HG03064 (cell line): ENCODE results near the gene FRAS1.
"Not testable (repeated sequence)": the region's sequence is repeated elsewhere in the genome, so short reads cannot be mapped to it uniquely, and the experiment has no call there.

ENCODE experiments used
- ATAC-seq: cut with Tn5 transposase; IDR thresholded peaks from one replicate; pipeline ENCODE4 v1.9.1; 2021; ENCODE audit warnings: low read depth; ENCODE audit not compliant: unreplicated experiment

FRAS1 gene

DNA sequence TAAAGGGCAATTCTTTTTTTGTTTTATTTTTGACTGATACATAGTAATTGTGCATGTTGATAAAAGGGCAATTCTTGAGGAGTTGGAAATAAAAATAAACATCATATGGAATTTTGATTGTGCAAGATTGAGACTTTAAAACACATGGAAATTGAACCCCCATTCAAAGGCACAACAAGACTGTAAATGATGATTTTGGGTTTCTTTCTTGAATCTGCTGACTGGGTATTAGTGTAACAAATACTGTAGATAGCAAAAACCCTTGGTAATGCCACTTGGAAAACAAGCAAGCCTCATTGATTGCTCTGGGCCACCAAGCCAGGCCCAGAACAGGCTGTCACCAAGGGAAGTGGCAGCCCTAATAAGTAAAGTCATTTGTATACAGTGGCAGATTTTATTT is 421.4 kb downstream of the FRAS1 start:
- no peak for ATAC-seq

DNA sequence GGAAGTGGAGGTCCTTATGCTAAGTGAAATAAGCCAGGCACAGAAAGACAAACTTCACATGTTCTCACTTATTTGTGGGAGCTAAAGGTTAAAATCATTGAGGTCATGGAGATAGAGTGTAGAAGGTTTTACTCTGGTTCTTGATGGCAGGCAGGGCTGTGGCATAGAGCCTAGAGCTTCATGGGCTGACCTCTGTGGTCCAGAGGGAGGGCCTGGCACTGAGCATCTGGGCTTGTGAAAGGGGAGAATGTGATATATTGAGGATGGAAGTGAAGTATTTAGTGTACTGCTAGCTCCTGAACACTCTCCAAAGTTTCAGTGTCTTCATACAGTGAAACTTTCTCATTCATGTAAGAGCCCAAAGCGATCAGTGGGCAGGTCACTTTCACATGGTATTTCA is 423.2 kb downstream of the FRAS1 start:
- ATAC-seq, result no peak

DNA sequence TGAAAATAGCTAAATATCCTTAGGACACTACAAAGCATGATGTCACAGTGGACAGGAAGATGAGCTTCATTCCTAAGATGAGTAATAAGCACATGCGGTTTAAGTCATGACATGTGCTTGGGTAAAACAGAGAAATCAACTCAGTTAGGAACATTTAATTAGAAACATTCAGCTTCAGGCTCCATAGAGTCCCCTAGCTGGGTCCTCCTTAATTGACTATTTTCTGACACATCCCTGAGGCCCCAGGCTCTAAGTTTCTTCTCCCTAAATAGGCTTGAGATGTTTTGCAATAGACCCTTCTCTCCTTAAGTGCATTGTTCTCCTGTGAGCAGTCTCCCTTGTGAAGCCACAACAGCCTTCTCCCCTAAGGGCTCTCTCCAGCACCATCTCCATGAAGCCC is 424.1 kb downstream of the FRAS1 start:
- ATAC-seq, result no peak

DNA sequence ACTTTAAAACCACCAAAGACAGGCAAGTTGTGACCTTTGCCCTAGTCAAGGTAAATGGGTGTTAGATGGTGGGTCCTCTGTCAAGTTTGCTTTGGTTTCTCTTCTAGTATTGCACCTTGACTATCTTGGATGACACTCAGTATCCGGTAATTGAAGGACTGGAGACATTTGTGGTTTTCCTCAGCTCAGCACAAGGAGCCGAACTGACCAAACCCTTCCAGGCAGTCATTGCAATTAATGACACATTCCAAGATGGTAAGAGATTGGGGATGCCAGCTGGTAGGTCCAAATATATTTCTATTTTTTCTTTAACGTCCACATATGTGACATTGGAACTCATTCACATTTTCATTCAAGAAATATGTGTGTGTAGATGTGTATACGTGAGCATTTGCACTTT is 425.2 kb downstream of the FRAS1 start:
- no peak for ATAC-seq

DNA sequence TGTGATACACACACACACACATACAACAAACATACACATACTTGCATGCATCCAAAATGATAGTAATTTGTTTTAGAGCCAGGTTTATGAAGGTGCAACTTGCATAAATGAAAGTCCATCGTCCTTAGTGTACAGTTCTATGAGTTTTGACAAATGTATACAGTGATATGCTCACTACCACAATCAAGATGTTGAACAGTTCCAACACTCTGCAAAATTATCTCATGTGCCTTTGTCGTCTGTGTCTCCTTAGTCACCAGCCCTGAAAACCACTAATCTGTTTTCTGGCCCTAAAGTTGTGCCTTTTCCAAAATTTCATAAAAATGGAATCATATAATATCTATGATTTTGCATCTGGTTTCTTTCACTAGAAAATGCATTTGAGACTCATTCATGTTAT is 426.7 kb downstream of the FRAS1 start:
- ATAC-seq, result no peak

DNA sequence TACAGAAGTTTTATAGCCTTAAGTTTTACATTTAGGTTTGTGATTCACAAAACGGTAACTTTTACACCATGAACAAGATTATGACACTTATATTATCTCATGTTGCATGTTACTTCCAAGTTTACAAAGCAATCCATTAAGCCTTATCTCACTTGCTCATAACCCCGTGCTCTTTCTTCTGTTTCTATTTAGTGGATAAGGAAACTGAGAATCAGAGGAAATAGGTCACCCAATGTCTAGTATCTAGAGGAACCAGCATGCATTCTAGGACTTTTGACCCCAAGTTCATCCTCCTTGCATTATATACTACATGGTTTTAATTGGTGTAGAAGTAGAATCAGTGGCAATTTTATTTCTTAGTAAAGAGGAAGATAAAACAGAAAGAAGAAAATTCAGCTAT is 427.5 kb downstream of the FRAS1 start:
- ATAC-seq, result no peak

DNA sequence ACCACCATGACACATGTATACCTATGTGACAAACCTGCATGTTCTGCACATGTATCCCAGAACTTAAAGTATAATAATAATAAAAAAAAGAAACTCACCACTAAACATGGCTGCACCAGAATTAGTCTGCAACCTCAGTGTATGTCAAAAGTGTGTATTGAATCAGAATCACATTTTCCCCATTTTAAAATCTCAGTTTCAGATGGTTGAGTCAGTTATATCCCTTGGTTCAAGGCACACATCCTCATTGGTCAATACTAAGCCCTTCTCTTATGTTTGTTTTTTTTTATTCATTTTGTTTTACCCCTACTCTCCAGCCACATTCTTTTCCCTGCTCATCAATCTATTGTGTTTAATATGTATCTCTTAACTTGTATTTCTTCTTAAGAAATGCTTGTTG is 436.6 kb downstream of the FRAS1 start:
- ATAC-seq, result no peak

DNA sequence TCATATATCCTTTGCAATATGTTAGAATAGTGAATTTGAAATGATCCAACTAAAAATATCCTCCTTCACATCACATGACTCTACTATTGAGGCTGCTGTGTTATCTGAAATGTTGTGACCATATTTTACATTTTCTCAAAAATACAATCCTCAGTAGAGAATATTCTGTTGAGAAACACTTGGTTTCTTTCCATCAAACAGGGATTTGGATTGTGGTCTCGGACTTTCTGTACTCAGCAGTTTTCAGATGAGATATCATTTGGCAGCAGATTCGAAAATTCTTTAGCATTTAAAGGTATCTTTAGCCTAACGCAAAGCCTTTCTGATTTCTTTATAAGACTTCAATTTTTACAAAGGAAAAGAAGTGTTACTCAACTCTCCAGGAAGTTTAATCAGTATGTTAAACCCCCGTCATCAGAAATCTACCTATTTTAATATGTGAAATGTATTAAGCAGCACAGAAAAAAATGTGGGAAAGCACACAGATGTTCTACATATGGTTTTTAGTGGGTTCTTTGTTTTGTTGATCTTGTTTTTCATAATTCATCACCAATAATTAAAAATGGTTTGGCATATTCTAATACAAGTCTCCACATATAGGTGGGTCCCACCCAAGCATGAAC is 439.0 kb downstream of the FRAS1 start:
- no peak for ATAC-seq

DNA sequence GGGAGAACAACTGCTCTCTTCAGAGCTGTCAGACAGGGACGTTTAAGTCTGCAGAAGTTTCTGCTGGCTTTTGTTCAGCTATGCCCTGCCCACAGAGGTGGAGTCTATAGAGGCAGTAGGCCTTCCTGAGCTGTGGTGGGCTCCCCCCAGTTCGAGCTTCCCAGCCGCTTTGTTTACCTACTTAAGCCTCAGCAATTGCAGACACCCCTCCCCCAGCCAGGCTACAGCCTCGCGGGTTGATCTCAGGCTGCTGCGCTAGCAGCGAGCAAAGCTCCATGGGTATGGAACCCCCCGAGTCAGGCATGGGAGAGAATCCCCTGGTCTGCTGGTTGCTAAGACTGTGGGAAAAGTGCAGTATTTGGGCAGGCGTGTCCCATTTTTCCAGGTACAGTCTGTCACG is 449.1 kb downstream of the FRAS1 start:
- ATAC-seq, result not testable (repeated sequence)

DNA sequence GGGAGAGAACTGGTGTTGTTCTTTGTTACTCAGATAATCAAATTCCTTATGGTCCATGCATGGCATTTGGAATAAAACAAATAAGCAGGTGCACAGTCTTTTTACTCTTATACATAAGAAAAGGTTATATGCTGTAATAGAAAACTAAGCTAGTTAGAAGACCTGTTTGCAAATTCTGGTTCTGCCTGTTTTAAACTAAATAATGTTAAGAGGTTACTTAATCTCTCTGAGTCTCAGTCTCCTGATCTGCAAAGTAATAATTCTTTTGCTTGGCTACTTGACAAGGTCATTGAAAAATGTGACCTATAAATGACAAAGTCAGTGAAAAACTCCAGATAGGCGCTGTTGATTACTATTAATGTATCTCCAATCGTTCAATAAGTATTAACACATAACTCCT is 451.9 kb downstream of the FRAS1 start:
- ATAC-seq, result no peak

DNA sequence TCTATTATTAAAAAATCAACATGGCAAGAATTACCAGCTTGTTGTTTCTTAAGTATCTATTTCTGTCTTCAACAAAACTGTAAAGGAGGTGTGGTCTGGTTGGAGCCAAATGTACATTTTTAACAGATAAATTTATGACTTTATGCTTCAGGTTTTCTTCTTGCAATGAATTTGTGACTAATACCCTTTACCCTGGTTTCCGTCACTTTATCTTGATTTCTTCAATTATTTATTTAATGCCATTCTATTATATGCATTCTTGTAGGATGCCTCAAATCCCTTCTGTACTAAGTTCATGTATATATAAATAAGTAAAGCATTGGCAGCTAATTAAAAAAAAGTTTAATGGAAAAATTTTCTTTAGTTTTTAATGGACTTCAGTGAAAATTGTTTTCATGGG is 453.0 kb downstream of the FRAS1 start:
- ATAC-seq, result no peak

DNA sequence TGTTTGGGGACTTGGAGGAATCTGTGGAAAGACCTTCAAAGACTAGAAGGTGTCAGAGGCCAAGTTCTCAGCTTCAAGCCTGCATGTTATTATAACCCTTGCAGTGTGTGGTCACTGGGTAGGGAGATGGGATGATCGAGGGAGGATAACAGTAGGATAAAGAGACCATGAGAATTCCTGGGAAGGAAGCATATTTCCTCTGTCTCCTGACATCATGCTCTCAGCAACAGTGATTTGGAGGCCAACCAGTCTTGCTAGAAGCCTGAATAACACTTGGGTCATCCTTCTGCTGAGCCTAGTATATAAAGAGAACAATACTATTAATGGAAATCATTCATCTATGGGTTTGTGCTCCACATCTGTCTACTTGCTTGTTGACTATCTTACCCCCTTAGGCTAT is 453.6 kb downstream of the FRAS1 start:
- ATAC-seq, result no peak

DNA sequence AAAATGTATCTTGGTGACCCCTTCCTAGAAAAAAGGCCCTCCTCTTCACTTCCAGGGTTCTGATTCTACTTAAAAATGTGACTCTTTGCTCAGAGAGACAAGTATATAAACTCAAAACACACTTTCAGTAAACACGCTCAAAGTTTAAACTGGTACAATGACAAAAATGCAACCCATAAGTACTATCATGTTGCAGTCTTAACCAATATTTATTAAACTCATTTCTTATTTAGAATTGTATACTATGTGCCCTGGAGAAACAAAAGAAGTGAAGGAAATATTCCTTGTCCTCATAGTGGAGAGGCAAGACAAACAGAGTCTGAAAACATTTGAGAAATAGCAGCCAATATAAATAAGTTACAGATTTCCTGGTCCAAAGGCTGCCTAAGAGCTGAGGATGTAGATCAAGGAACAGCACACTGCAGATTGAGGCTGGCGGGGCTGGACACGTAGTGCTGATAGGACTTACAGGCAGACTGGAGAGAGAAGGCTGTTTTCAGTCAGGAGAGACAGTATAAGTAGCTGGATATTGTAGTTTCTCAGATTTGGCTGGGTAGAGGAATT is 455.3 kb downstream of the FRAS1 start:
- no peak for ATAC-seq

DNA sequence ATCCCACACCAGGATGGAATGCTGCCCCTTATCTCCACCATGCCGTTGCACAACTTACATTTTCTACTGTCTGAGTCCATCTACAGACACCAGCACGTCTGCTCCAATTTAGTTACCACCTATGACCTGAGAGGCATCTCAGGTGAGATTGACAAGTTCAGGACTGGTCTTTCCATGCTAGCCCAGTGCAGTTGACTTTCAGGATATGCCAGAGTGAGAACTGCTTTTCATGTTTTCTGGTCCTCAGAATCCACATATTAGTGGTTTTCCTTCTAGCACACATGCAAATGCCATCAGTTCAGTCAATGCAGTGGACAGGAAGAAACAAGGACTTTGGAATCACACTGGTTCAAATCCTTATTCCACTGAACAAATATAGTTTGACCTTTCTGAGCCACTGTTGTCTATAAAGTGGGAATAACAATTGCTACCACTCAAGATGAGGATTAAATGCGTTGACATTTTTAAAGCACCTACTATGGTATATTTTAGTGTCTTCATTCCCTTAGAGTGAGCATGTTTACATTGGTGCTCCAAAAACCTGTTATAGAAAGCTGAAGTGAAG is 456.4 kb downstream of the FRAS1 start:
- no peak for ATAC-seq

DNA sequence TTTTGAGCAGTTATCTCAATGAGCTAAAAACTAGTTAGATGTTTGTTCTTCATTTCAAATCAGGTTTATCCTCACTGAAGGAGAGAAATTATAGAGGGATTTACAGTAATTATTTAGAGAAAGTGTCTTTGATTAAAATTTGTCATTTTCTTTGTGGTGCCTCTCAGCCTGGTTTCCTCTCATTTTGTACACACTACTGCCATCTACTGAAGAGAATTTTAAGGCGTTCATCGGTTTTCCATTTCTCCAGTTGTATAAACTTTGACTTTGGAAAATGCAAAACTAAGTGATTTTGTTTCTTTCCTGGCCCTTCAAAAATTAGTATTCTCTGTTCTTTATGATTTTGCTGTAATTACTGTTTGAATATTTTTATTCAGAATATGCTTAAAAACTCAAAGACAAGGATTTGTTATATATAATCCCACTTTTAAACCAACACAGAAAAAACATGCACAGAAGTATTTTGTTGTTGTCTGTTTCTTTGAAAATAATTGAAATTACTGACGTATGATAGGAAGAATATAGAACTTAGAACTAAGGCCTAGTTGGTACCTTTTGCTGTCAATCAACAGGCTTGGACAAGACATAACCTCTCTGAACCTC is 460.0 kb downstream of the FRAS1 start:
- no peak for ATAC-seq

DNA sequence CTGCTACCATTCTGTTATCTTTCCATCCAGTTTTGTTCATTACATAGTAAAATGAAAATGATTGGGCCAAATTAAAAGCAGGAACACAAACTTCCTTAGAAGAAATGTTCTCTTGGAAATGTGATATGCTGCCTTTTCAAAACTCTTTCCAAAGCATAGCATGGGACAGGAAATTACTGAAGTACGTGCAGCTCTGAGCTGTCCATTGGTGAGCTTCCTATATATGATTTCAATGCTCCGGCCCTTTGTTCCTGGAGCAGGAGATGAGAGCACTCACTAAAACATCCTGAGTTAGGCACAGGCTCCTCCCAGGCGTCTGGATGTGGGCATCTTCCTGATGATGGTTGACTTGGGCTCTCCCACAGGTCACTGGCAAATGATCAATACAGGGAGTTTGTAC is 461.4 kb downstream of the FRAS1 start:
- ATAC-seq, result no peak

DNA sequence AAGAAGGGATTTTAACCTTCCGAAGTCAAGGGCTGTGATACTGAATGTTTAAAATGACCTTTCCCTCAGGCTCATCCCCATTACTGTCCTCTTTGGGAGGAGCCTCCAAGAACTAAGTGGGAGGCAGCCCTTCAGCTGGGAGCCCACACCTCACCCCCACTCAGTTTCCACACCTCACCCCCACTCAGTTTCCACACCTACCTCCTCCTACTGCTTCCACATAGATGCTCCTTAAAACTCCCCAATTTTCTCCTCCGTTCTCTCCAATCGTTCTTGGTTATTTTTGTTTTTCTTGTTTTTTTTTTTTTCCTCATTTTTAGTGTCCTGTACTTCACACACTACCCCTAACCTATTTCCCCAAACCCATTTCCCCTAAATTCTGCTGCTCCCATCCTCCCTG is 462.8 kb downstream of the FRAS1 start:
- no peak for ATAC-seq

DNA sequence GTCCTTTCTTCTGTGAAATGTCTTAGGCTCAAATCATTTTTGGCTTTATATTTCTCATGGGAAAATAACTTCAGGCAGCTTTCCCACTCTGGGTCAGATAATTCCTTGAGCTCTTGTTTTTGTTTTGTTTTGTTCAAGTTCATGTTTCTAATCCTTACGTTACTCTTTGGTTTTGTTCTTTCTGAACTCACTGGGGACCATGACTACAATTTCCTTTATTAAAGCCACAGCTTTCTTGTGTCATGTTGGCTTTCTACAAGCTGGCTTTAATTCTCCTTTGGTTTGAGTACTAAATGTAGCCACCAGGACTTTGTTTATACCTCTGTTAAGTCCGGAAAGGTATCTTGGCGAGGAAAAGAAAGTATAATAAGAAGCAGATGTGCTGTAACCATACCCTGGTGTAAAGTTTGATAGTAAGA is 463.7 kb downstream of the FRAS1 start:
- ATAC-seq, result no peak

DNA sequence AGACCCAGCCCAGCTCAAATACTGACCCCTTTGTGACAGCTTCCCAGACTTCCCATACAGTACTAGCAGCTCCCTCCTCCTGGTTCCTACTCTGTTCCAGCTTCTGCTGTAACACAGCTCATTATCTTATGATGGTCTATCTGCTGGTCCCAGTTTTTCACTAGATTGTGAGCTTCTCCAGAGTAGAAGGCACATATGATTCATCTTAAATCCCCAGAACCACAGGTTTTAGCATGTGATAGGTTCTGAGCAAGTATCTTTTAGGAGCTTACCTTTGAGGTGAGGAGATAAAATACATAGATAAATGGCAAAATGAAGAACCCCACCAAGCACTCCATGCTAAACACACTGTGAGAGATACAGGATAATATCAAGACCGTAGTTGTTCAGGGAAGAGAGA is 466.9 kb downstream of the FRAS1 start:
- ATAC-seq, result no peak

DNA sequence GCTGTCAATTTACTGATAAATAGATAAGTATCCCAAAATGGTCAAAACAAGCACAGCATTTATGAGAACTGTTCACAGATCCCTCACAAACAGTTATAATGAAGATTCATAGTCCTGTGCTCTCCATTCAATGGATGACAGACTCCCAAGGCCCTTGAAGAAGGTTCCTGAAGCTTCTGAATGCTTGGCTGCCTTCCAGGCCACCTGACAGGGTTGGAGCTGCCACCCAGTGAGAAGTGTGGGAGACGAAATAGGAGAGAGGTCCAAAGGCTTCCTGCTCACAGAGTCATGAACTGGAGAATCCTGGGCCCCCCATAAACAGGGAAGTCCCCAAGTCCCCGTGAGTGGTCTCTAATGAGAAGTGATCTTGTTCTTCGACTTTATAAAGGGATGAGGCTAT is 468.4 kb downstream of the FRAS1 start:
- no peak for ATAC-seq

DNA sequence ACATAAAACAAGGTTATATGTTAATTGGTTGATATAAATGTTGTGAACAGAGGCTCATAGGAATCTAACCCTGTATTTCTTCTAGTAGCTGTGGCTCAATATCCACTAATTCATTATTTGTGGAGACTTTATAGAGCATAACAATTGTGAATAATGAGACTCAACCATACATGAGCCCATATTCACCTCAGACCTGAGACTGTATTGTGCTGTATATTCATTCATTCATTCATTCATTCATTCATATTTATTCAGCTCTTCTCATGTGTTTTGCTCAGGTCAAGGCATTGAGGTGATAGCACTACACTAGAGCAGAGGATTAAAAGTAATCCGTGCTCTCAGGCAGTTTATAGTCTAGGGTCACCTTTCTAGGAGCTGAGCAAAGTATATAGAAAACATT is 470.0 kb downstream of the FRAS1 start:
- no peak for ATAC-seq

DNA sequence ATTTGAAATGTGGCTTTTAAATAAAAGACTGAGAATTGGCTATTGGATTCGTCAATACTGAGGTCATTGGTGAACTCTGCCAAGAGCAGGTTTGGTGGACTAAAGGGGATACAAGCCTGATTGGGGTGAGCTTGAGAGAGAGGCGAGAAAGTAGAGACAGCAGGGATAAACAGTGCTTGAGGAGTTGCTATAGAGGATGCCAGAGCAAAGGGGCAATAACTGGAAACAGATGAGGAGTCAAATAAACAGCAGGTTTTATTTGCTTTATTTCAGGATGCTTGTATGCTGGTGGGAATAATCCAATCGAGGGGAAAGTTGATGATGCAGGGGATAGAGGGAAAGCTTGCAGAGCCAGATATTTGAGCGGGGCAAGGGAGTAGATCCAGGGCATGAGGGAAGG is 470.4 kb downstream of the FRAS1 start:
- ATAC-seq, result no peak
